Parathyroid adenoma (tissue), 2 donors: ENCODE measurements around the gene P2RX2.

Source experiments
- H2AFZ ChIP-seq: fragments of 300-600 bp; sonication (generic); one replicate; pipeline ENCODE4 v1.7.0; 2017; ENCODE audit warnings: antibody characterized with exemption, mild to moderate bottlenecking
- H3K27ac ChIP-seq: fragments of 300-600 bp; sonication (generic); one replicate; pipeline ENCODE4 v1.7.0; 2017
- H3K27me3 ChIP-seq: fragments of 300-600 bp; sonication (generic); one replicate; pipeline ENCODE4 v1.7.0; 2017; ENCODE audit warnings: low read length; ENCODE audit not compliant: control insufficient read depth, insufficient read depth
- H3K36me3 ChIP-seq: fragments of 300-600 bp; sonication (generic); one replicate; pipeline ENCODE4 v1.7.0; 2017; ENCODE audit warnings: low read length; ENCODE audit not compliant: control insufficient read depth, insufficient read depth
- H3K4me1 ChIP-seq: fragments of 300-600 bp; sonication (generic); one replicate; pipeline ENCODE4 v1.7.0; 2017; ENCODE audit warnings: control low read depth
- H3K4me2 ChIP-seq: fragments of 300-600 bp; sonication (generic); one replicate; pipeline ENCODE4 v1.7.0; 2017; ENCODE audit warnings: low read length
- H3K4me3 ChIP-seq: fragments of 300-600 bp; sonication (generic); one replicate; pipeline ENCODE4 v1.7.0; 2017; ENCODE audit warnings: low read depth, low read length
- H3K79me2 ChIP-seq: fragments of 300-600 bp; sonication (generic); one replicate; pipeline ENCODE4 v1.7.0; 2017; ENCODE audit warnings: control low read depth
- H3K9ac ChIP-seq: fragments of 300-600 bp; sonication (generic); one replicate; pipeline ENCODE4 v1.7.0; 2017; ENCODE audit warnings: mild to moderate bottlenecking
- H3K9me3 ChIP-seq: fragments of 300-600 bp; sonication (generic); one replicate; pipeline ENCODE4 v1.7.0; 2017; ENCODE audit warnings: low read length; ENCODE audit not compliant: control insufficient read depth
- CTCF ChIP-seq: fragments of 300-600 bp; sonication (generic); IDR thresholded peaks from one replicate; pipeline ENCODE4 v1.7.0; 2017; ENCODE audit warnings: antibody characterized with exemption, mild to moderate bottlenecking
- donor health status: primary hyperparathyroidism.

P2RX2 gene

GRCh38 chr12:132575661-132576060 is 42.9 kb upstream of the P2RX2 start:
- H2AFZ ChIP-seq = no peak overlapping the region
- H3K4me2 ChIP-seq = no peak overlapping the region
- no peak overlapping the region for H3K27ac ChIP-seq
- H3K4me3 ChIP-seq = no peak overlapping the region
- no peaks in the 10 kb centered on the region for H3K4me1 ChIP-seq
- TF ChIP-seq CTCF = no peak
- H3K9ac ChIP-seq = no peak overlapping the region
- H3K27me3 ChIP-seq = no peaks in the 10 kb centered on the region
- no peaks in the 10 kb centered on the region for H3K79me2 ChIP-seq
- no peaks in the 10 kb centered on the region for H3K36me3 ChIP-seq
- H3K9me3 ChIP-seq = no peaks in the 10 kb centered on the region

- no peak overlapping the region for H3K4me3 ChIP-seq
- H3K4me2 ChIP-seq = no peak overlapping the region
- H3K27ac ChIP-seq = no peak overlapping the region
- H3K79me2 ChIP-seq = no peaks in the 10 kb centered on the region
- no peak for TF ChIP-seq CTCF
- H3K9ac ChIP-seq = no peak overlapping the region
- no peak overlapping the region for H2AFZ ChIP-seq
- H3K27me3 ChIP-seq = no peaks in the 10 kb centered on the region
- H3K4me1 ChIP-seq = no peaks in the 10 kb centered on the region
- no peaks in the 10 kb centered on the region for H3K9me3 ChIP-seq
- no peaks in the 10 kb centered on the region for H3K36me3 ChIP-seq
Measured at GRCh38 chr12:132576701-132577100, 41.9 kb upstream of the P2RX2 start.

GRCh38 chr12:132577191-132577920 is 41.2 kb upstream of the P2RX2 start:
- Histone ChIP-seq H3K4me1 (no peaks in the 10 kb centered on the region), H3K36me3 (no peaks in the 10 kb centered on the region), H3K27ac (no peak overlapping the region), H3K79me2 (no peaks in the 10 kb centered on the region), H3K9ac (no peak overlapping the region), H3K4me3 (no peak overlapping the region), H3K9me3 (no peaks in the 10 kb centered on the region), H3K27me3 (no peaks in the 10 kb centered on the region), H2AFZ (no peak overlapping the region), H3K4me2 (no peak overlapping the region)
- no peak for TF ChIP-seq CTCF

- Histone ChIP-seq H3K79me2 (no peaks in the 10 kb centered on the region), H3K27me3 (no peaks in the 10 kb centered on the region), H3K4me1 (no peaks in the 10 kb centered on the region), H3K4me2 (no peak overlapping the region), H2AFZ (no peak overlapping the region), H3K4me3 (no peak overlapping the region), H3K36me3 (no peaks in the 10 kb centered on the region), H3K9me3 (no peaks in the 10 kb centered on the region), H3K27ac (no peak overlapping the region), H3K9ac (no peak overlapping the region)
- TF ChIP-seq CTCF = no peak
Measured at GRCh38 chr12:132578118-132578517, 40.5 kb upstream of the P2RX2 start.

- no peaks in the 10 kb centered on the region for H3K27me3 ChIP-seq
- no peaks in the 10 kb centered on the region for H3K4me1 ChIP-seq
- H3K9ac ChIP-seq = no peak overlapping the region
- H3K4me3 ChIP-seq = no peak overlapping the region
- H3K9me3 ChIP-seq = no peaks in the 10 kb centered on the region
- no peaks in the 10 kb centered on the region for H3K36me3 ChIP-seq
- no peak for TF ChIP-seq CTCF
- H2AFZ ChIP-seq = no peak overlapping the region
- no peak overlapping the region for H3K27ac ChIP-seq
- H3K79me2 ChIP-seq = no peaks in the 10 kb centered on the region
- H3K4me2 ChIP-seq = no peak overlapping the region
Measured at GRCh38 chr12:132578826-132579225, 39.8 kb upstream of the P2RX2 start.
